ENCODE results near the gene DNAJC3.
"Not testable (repeated sequence)": the region's sequence is repeated elsewhere in the genome, so short reads cannot be mapped to it uniquely, and the experiment has no call there.

Gene DNAJC3

DNA sequence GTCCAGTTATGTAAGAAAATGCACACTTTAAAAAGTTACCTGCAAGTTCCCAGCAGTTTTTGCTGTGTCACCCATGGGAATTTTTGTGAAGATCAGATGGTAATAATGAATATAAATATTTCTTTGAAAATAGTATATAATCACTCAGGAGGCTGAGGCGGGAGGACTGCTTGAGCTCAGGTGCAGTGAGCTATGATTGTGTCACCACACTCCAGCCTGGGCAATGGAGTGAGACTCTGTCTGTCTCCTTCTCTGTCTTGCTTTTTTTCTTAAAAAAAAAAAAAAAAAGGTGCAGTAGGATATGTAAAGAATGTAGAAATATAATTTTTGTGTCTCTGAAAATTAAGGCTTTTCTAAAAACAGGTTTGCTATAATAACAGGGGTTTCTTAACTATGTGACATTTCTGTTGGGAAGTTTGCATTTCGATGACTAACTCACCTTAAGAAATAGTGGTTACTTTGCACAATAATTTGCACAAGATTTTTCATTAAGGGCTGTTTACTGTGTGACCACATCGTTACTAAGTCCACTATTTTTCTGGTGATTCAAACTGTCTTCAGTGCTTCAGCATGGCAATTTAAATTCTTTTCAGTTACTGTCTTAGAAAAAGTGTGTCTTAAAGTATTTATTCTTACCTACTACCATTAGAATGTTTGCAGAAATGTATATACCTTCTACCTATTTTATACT is 37.3 kb downstream of the DNAJC3 start:
- DNase-seq (ENCODE audit: low read depth in 3 of 3, low spot score in 1 of 3), result no peak

DNA sequence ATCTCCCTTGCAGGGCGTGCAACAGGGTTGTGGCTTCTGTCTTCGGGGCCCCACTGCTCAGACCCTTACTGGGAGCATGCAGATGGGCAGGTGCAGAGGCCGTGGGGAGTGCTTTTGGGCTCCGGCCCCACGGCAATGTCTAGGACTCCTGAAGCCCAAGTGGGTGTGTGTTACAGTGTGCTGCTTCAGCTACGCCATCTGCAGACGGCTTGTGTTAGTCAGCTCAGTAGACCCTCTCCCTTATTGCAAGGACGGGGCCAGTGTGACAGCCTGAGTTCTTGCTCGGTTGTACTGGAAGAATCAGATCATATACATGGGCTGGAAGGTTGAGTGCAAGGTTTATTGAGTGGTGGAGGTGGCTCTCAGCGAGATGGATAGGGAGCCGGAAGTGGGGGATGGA is 39.3 kb downstream of the DNAJC3 start:
- DNase-seq (ENCODE audit: low read depth in 3 of 3, low spot score in 1 of 3), result no peak

DNA sequence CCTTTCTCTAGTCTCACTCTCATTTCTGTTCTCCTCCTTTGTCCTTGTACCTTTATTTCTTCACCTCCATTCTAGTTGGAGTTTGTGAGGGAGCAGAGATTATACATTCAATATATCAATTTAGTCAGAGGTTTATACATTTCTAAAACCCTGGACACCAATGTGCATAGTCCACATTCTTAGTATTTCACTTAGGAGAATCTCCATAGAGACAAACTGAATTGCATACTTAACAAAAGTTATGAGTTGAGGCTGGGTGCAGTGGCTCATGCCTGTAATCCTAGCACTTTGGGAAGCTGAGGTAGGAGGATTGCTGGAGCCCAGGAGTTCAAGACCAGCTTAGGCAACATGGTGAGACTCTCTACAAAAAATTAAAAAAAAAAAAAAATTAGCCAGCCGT is 45.3 kb downstream of the DNAJC3 start:
- DNase-seq (ENCODE audit: low read depth in 3 of 3, low spot score in 1 of 3), result no peak

DNA sequence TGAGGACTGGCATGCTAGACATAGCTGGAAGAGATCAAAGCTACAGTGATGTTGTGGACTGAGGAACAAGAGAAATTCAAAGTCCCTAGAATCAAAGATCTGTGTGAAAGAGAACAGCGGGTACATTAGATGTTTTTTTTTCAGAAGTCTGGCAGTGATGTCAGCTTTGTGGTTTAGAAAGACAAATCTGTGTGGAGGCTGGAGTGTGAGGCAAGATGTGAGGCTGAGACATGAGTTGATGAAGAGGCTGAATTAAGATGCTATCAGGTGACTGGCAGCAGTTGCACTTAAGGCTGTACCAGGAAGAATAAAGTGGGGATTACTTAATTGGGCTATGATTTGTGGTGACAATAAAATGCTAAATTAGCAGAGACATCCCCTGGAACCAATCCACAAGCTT is 46.5 kb downstream of the DNAJC3 start:
- DNase-seq (ENCODE audit: low read depth in 3 of 3, low spot score in 1 of 3), result no peak

DNA sequence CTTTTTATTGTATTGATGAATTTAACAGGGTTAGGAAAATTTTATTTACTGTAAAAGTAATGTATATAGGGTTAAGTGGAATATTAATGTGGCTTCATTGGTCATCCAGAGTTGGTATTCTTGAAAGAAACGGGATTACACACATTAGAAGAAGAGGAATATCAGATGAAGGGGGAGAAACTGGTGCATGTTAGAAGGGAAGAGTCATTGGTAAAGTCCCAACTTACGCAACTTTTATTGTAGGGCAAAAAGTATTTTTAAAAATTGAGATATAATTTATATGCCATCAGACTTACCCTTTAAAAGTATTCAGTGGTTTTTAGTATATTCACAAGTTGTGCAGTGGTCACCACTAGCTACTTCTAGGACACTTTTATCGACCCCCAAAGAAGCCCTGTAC is 47.3 kb downstream of the DNAJC3 start:
- DNase-seq (ENCODE audit: low read depth in 3 of 3, low spot score in 1 of 3), result no peak

DNA sequence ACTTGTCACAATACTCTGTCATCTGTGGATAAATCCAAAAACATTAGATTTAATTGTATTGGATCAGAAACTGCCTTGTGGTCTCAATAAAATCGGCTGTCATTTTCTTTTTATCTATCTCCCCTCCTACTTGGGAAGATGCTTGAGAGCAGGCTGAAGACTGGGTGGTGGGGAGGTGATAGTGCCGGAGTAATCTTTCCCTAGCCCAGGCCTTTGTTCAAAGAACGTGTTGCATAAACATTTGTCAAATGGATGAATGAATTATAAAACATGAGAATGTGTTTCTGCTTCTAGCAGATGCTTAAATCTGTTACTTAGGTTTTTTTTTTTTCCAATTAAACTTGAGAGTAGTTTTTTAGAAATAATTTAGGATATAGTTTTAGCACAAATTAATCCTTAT is 49.9 kb downstream of the DNAJC3 start:
- DNase-seq (ENCODE audit: low read depth in 3 of 3, low spot score in 1 of 3), result no peak

DNA sequence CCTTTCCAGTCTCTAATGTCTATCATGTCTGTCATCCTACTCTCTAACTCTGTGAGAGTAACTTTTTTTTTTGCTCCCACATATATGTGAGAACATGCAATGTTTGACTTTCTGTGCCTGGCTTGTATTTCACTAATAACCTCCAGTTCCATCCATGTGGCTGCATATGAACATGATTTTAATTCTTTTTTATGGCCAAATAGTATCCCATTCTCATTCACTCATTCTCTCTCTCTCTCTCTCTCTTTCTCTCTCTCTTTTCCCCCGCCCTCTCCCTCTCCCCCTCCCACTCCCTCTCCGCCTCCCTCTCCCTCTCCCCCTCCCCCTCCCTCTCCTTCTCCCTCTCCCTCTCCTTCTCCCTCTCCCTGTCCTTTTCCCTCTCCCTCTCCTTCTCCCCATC is 52.0 kb downstream of the DNAJC3 start:
- no peak for DNase-seq (ENCODE audit: low read depth in 3 of 3, low spot score in 1 of 3)

DNA sequence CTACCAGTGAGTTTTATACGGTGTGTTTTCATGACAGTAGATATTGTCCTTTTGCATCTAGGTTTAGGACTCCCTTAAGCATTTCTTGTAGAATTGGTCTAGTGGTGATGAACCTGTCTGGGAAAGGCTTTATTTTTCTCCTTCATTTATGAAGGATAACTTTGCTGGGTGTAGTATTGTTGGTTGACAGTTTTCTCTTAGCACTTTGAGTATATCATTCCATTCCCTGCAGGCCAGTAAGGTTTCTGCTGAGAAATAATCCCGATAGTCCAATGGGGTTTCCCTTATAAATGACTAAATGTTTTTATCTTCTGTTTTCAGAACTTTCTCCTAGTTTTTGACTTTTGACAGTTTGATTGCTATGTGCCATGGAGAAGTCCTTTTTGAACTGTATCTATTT is 57.2 kb downstream of the DNAJC3 start:
- no peak for DNase-seq (ENCODE audit: low read depth in 3 of 3, low spot score in 1 of 3)

DNA sequence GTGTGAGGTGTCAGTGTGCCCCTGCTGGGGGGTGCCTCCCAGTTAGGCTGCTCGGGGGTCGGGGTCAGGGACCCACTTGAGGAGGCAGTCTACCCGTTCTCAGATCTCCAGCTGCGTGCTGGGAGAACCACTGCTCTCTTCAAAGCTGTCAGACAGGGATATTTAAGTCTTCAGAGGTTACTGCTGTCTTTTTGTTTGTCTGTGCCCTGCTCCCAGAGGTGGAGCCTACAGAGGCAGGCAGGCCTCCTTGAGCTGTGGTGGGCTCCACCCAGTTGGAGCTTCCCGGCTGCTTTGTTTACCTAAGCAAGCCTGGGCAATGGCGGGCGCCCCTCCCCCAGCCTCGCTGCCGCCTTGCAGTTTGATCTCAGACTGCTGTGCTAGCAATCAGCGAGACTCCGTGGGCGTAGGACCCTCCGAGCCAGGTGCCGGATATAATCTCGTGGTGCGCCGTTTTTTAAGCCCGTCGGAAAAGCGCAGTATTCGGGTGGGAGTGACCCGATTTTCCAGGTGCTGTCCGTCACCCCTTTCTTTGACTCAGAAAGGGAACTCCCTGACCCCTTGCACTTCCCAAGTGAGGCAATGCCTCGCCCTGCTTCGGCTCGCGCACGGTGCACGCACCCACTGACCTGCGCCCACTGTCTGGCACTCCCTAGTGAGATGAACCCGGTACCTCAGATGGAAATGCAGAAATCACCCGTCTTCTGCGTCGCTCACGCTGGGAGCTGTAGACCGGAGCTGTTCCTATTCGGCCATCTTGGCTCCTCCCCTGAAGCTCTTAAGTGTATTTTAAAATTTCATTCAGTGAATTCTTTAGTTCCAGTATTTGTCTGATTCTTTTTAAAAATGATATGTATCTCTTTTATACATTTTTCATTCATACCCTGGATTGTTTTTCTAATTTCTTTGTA is 63.4 kb downstream of the DNAJC3 start:
- not testable (repeated sequence) for DNase-seq (ENCODE audit: low read depth in 3 of 3, low spot score in 1 of 3)

DNA sequence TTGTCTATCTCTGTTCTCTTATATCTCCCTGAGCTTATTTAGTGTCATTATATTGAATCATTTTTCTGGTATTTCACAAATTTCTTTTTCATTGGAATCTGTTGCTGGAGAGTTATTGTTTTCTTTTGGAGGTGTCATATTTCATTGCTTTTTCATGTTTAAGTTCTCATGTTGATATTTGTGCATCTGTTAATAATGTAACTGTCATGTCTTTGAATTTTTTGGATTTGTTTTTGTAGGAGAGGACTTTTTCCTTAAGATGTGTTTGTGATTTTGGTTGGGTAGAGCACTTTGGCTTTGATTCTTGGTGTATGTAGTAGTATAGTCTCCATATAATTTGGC is 64.0 kb downstream of the DNAJC3 start:
- DNase-seq (ENCODE audit: low read depth in 3 of 3, low spot score in 1 of 3), result no peak

DNA sequence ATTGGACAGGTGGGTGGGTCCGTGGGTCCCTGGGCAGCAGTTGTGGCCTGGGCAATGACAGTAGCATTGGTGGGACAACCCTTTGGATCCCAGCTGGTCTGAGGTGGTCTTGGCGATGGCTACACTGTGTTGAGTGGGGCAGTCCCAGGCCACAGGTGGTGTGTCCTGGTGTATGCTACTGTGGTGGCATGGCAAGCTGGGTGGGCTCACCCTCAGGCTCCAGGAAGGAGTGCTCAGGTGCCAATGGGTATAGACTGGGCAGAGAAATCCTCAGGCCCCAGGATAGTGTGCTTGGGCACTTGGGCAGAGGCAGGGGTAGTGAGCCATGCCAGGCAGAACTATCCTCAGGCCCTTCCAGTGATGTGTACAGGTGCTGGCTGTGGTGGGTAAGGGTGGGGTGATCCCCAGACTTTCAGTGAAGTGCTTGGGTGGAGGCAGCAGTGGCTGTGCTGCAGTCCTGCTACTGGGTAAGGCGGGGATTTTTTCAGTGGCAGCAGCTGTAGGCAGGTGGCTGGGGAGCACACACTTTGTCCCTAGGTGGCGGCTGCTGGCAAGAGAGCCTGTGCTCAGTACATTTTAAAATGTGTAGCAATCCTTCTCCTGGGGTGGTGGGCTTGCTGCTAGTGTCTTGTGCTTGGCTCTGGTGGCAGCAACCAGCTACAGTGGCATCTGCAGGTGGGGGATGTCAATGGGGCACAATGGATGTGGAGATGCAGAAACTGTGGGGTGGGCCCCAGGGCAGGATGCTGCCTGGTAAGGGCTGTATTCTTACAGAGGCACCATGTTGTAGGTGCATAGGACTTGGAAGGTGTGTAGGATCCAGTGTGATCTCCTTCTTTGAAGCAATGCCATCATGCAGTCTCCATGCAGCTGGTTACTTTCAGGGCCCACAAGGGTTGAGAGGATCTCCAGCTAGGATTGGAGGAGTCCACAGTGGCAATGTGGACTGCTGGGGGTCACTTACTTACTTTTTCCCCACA is 64.9 kb downstream of the DNAJC3 start:
- no peak for DNase-seq (ENCODE audit: low read depth in 3 of 3, low spot score in 1 of 3)

DNA sequence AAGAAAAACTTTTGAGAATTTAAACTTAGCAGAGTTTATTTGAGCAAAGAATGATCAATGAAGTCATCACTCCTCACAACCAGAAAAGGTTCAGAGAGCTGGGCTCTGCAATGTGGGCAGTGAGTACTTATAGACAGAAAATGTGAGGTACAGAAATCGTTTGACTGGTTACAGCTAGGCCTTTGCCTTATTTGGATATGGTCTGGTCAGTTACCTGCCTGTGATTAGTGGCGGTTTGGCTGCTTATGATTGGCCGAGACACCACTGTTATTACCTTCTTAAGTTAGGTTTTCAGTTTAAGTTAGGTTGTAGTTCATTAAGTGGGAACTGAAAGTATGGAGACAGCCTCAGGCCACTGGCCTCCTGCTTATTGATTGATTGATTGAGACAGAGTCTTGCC is 66.3 kb downstream of the DNAJC3 start:
- no peak for DNase-seq (ENCODE audit: low read depth in 3 of 3, low spot score in 1 of 3)

DNA sequence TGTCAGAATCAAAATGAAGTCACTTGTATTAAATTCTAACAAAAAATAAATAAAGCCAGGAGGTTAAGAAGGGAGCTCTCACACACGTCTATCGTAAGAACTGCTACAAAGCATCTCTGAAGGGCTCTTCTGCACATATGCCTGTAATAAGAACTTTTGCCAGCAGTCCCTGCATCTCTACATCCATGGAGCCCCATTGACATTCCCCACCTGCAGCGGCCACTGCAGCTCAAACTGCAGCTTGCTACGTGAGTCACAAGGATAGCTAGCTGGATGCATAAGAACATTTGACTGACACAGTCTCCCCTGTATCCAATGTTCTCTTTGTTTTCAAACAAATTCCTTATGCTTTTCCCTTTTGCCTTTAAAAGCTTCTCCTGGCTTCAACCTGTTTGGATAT is 68.3 kb downstream of the DNAJC3 start:
- DNase-seq (ENCODE audit: low read depth in 3 of 3, low spot score in 1 of 3), result no peak

DNA sequence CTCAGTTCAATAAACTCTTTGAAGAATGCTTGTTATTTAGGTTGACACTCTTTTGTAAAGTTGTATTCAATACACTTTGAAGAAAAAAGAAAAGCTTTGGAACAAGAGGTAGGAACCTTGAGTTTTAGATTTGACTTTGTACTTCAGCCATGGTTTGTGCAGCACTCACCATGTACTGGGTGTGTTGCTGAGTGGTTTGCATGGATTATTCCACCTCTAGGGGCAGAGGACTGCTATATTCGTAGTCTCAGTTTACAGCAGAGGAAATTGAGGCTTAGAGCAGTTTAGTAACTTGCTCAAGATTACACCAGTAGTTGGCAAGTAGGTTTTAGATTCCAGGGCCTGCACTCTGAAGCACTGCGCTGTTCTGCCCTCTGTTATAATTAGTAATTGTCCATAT is 68.8 kb downstream of the DNAJC3 start:
- no peak for DNase-seq (ENCODE audit: low read depth in 3 of 3, low spot score in 1 of 3)

DNA sequence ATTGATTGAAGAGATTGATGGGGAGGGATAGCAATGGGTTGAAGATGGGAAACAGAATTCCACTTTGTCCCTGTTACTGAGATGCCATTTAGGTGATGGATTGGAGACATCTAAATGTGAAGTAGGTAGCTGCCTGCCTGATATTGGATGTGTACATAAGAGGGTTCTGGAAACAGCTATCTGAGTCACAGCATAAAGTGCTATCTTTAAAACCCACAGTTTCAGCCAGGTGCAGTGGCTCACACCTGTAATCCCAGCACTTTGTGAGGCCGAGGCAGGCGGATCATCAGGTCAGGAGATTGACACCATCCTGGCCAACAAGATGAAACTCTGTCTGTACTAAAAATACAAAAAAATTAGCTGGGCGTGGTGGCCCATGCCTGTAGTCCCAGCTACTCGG is 72.6 kb downstream of the DNAJC3 start:
- DNase-seq (ENCODE audit: low read depth in 3 of 3, low spot score in 1 of 3), result no peak

DNA sequence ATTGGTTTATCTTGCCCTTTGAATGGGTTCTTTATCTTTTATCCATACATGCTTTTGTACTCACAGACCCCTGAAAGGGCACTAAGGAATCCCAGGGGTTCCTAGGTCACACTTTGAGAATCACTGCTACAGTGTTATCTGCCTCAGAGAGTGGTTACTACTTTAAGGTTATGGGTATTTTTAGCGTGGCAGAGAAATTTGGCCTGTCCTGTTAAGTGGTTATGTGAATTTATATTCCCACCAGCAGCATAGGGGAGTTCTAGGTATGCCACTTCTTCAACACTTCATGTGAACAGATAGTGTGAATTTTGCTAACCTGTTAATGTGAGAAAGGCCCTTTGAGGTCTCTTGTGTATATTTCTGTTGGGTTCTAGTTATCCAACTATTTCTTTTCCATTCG is 75.7 kb downstream of the DNAJC3 start:
- no peak for DNase-seq (ENCODE audit: low read depth in 3 of 3, low spot score in 1 of 3)

DNA sequence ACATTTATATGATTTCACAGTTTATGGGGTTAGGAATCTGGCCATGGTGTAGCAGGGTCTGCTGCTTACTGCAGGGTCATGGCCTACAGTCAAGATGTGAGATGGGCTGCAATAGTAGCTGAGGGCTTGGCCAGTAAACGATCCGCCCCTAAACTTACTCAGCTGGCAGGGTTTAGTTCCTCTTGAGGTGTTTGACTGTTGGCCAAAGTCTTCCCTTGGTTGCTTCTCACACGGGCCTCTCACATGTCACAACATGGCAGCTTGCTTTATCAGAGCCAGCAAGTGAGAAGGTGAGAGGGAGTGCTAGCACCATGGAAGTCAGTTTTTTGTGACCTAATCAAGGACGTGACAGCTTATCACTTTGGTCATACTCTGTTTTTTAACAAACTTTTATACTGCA is 77.1 kb downstream of the DNAJC3 start:
- no peak for DNase-seq (ENCODE audit: low read depth in 3 of 3, low spot score in 1 of 3)

DNA sequence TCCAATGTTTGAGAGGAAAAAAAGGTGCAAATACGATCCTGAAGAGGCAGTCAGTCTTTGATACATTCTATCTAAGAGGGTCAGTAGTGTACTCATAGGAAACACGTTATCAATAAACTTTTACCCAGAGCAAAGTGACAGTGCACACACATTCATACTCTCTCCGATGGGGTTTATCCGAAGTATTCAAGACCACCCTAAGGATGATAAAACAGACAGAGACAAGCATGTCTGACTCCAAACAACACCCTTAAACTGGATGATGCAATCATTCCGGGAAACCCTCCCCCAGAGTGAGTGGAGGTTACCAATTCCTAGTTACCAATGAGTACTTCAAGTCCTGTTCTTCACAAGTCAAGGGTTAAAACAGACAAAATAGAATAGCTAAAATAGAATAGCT is 79.1 kb downstream of the DNAJC3 start:
- no peak for DNase-seq (ENCODE audit: low read depth in 3 of 3, low spot score in 1 of 3)

DNA sequence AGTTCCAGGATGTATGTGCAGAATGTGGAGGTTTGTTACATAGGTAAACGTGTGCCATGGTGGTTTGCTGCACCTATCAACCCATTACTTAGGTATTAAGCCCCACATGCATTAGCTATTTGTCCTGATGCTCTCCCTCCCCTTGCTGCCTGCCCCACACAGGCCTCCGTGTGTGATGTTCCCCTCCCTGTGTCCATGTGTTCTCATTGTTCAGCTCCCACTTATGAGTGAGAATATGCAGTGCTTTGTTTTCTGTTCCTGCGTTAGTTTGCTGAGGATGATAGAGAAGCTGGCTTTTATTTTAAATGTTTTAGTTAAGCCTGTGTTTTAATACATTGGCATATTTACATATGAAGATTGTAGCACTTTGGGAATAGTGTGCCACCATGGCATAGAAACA is 85.7 kb downstream of the DNAJC3 start:
- DNase-seq (ENCODE audit: low read depth in 3 of 3, low spot score in 1 of 3), result not testable (repeated sequence)

DNA sequence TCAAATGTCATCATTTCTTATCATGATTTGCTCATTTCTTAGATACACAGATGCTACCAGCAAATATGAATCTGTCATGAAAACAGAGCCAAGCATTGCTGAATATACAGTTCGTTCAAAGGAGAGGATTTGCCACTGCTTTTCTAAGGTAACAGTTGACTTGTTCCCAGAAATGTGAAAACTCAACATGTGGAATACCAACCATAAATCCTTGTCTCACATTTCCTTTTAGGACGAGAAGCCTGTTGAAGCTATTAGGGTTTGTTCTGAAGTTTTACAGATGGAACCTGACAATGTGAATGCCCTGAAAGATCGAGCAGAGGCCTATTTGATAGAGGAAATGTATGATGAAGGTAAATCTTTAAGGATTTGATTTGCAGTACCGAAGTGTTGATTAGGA is 86.7 kb downstream of the DNAJC3 start:
- no peak for DNase-seq (ENCODE audit: low read depth in 3 of 3, low spot score in 1 of 3)

DNA sequence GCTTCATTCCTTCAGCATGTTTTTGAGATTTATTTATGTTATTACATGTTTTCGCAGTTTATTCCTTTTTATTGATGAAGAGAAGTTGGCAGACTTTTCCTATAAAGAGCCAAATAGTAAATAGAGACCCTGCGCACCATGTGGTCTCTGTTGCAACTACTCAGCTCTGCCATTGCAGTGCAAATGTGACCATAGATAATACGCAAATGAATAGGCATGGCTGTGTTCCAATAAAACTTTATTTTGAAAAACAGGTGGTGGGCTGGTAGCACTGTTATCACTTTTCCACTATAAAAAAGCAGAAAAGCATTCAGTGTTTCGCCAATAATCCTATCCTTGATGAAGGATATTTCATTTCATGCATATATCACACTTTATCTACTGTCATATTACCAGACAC is 95.0 kb downstream of the DNAJC3 start:
- DNase-seq (ENCODE audit: low read depth in 3 of 3, low spot score in 1 of 3), result no peak

DNA sequence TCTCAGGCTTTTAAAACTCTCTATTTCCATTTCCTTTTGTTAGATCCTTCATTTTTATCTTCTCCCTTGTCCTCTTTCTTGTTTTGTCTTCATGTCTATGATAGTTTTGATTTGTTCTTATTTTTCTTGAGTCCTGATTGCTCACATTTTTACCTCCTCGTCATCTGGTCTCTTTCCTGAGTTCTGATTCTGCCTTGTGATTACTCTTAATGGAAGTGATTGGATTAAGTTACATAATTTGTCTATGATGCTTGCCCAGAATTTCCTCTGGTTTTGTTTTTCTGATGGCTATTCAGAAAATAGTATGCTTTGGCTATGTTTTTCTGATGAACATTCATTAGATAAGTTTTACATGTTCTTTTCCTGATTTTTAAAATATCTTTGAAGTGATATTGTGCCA is 102.6 kb downstream of the DNAJC3 start:
- no peak for DNase-seq (ENCODE audit: low read depth in 3 of 3, low spot score in 1 of 3)
